H1 (cell line): ENCODE data around the gene TFEC. TPM values are rescaled to one million over a fixed set of nuclear protein-coding genes. Genes with fewer than 3 reads are reported as not detected.

Experiments
- CTCF ChIA-PET: fragments of 300-600 bp; sonication (Branson Sonifier 250); formaldehyde crosslinking; loops from one replicate; lab custom pipeline; 2021; ENCODE audit not compliant: partially characterized antibody; lab: Charles Lee
- POLR2A ChIA-PET: fragments of 300-600 bp; sonication (Branson Sonifier 250); formaldehyde crosslinking; loops from one replicate; lab custom pipeline; 2021; ENCODE audit warnings: inconsistent platforms; ENCODE audit not compliant: partially characterized antibody; lab: Charles Lee
- DNase-seq, 2 experiments: peaks; one replicate each; pipeline versions ENCODE4 v3.0.0 to v3.0.0-alpha.2; 2010 to 2022; ENCODE audit warnings: low spot score in 2 of 2, low read depth in 1 of 2, mixed read lengths in 1 of 2
- FAIRE-seq: peaks from 2 replicates; lab custom pipeline; 2011; peaks lifted over from hg19 to GRCh38; lab: Jason Lieb, UNC
- H2AFZ ChIP-seq: 2 replicates; pipeline ENCODE4 v1.8.1; 2012; ENCODE audit warnings: low read length, inconsistent platforms
- H2AK5ac ChIP-seq: 2 replicates; pipeline ENCODE4 v1.6.1; 2013; ENCODE audit warnings: low read depth, low read length
- H2BK120ac ChIP-seq: replicated peaks from 2 replicates; pipeline ENCODE3; 2013; ENCODE audit warnings: low read depth, low read length, inconsistent platforms
- H2BK12ac ChIP-seq: 2 replicates; pipeline ENCODE4 v1.6.1; 2013; ENCODE audit warnings: low read depth, low read length
- H2BK15ac ChIP-seq: 2 replicates; pipeline ENCODE4 v1.6.1; 2013; ENCODE audit warnings: low read length
- H2BK20ac ChIP-seq: 2 replicates; pipeline ENCODE4 v1.6.1; 2013; ENCODE audit warnings: low read length
- H2BK5ac ChIP-seq: 2 replicates; pipeline ENCODE4 v1.6.1; 2013; ENCODE audit warnings: low read depth, low read length
- H3K14ac ChIP-seq: 2 replicates; pipeline ENCODE4 v1.6.1; 2013; ENCODE audit warnings: inconsistent platforms; ENCODE audit not compliant: insufficient read length
- H3K18ac ChIP-seq: 2 replicates; pipeline ENCODE4 v1.6.1; 2013; ENCODE audit warnings: low read length; ENCODE audit errors: extremely low read depth
- H3K23ac ChIP-seq: 2 replicates; pipeline ENCODE4 v1.6.1; 2013; ENCODE audit warnings: inconsistent platforms; ENCODE audit not compliant: insufficient read length
- H3K23me2 ChIP-seq: 2 replicates; pipeline ENCODE4 v1.6.1; 2013; ENCODE audit warnings: low read depth, low read length
- H3K27ac ChIP-seq: 2 replicates; pipeline ENCODE4 v1.6.1; 2011; ENCODE audit warnings: low read depth, low read length, inconsistent platforms
- H3K27me3 ChIP-seq, 4 experiments: replicated peaks in 1 of 4; 1 replicate in 1 of 4; 2 replicates in 3 of 4; pipeline versions ENCODE4 v1.6.1 to v1.8.1; 2011 to 2013; ENCODE audit warnings: low read length in 3 of 4, mild to moderate bottlenecking in 3 of 4, inconsistent platforms in 2 of 4, mixed read lengths in 2 of 4, moderate library complexity in 1 of 4; ENCODE audit not compliant: control insufficient read depth in 3 of 4, insufficient read depth in 3 of 4; ENCODE audit errors: extremely low read depth in 1 of 4
- H3K36me3 ChIP-seq, 4 experiments: 2 replicates each; pipeline versions ENCODE4 v1.6.1 to v1.8.1; 2011 to 2013; ENCODE audit warnings: mild to moderate bottlenecking in 4 of 4, low read length in 3 of 4, moderate library complexity in 2 of 4, control low read depth in 1 of 4, inconsistent platforms in 1 of 4; ENCODE audit not compliant: insufficient read depth in 4 of 4, control insufficient read depth in 2 of 4
- H3K4ac ChIP-seq: replicated peaks from 2 replicates; pipeline ENCODE3; 2013; ENCODE audit warnings: low read length, low read depth, mixed read lengths, inconsistent platforms; ENCODE audit not compliant: insufficient read length
- H3K4me1 ChIP-seq, 4 experiments: replicated peaks in 1 of 4; 1 replicate in 1 of 4; 2 replicates in 3 of 4; pipeline versions ENCODE4 v1.6.1 to v1.8.1; 2011 to 2013; ENCODE audit warnings: low read length in 3 of 4, inconsistent platforms in 2 of 4, mixed read lengths in 1 of 4; ENCODE audit not compliant: insufficient read depth in 4 of 4, control insufficient read depth in 3 of 4
- H3K4me2 ChIP-seq, 2 experiments: 2 replicates each; pipeline versions ENCODE4 v1.6.1 to v1.8.1; 2011 to 2013; ENCODE audit warnings: low read depth in 2 of 2, low read length in 2 of 2, control low read depth in 1 of 2, inconsistent platforms in 1 of 2, mild to moderate bottlenecking in 1 of 2; ENCODE audit not compliant: insufficient read depth in 1 of 2
- H3K4me3 ChIP-seq, 4 experiments: fragments of 200-600, 300-600 bp in 1 of 4; sonication (generic), shearing (Covaris generic), sonication (Bioruptor Twin) in 1 of 4; 2 replicates each; pipeline versions ENCODE4 v1.5.1 to v1.8.1; 2011 to 2016; ENCODE audit warnings: low read length in 4 of 4, low read depth in 3 of 4, control low read depth in 2 of 4, inconsistent platforms in 2 of 4, mild to moderate bottlenecking in 2 of 4, mixed read lengths in 1 of 4, moderate library complexity in 1 of 4; ENCODE audit not compliant: insufficient read depth in 2 of 4; ENCODE audit errors: extremely low read depth in 1 of 4
- H3K56ac ChIP-seq: replicated peaks from 2 replicates; pipeline ENCODE3; 2013; ENCODE audit warnings: low read depth, mild to moderate bottlenecking, mixed read lengths, low read length, inconsistent platforms; ENCODE audit not compliant: insufficient read length
- H3K79me1 ChIP-seq: 2 replicates; pipeline ENCODE4 v1.6.1; 2013; ENCODE audit warnings: low read depth, low read length, control low read depth
- H3K79me2 ChIP-seq, 2 experiments: 2 replicates each; pipeline versions ENCODE4 v1.6.1 to v1.8.1; 2012 to 2013; ENCODE audit warnings: low read length in 2 of 2, mild to moderate bottlenecking in 2 of 2, inconsistent platforms in 1 of 2; ENCODE audit not compliant: insufficient read depth in 2 of 2, control insufficient read depth in 1 of 2
- H3K9ac ChIP-seq, 4 experiments: replicated peaks in 1 of 4; 1 replicate in 1 of 4; 2 replicates in 3 of 4; pipeline versions ENCODE4 v1.6.1 to v1.8.1; 2011 to 2013; ENCODE audit warnings: low read depth in 3 of 4, low read length in 3 of 4, control low read depth in 2 of 4, mild to moderate bottlenecking in 2 of 4, moderate library complexity in 2 of 4, inconsistent platforms in 1 of 4; ENCODE audit errors: extremely low read depth in 1 of 4
- H3K9me3 ChIP-seq, 2 experiments: 2 replicates each; pipeline versions ENCODE4 v1.6.1 to v1.8.1; 2012 to 2013; ENCODE audit warnings: mild to moderate bottlenecking in 2 of 2, moderate library complexity in 2 of 2, control low read depth in 1 of 2, inconsistent platforms in 1 of 2, low read depth in 1 of 2, low read length in 1 of 2, mixed read lengths in 1 of 2; ENCODE audit not compliant: insufficient read depth in 2 of 2
- H4K20me1 ChIP-seq, 2 experiments: replicated peaks in 1 of 2; 2 replicates each; pipeline versions ENCODE3 to v1.8.1; 2011 to 2013; ENCODE audit warnings: inconsistent platforms in 2 of 2, low read length in 2 of 2, mild to moderate bottlenecking in 1 of 2; ENCODE audit not compliant: insufficient read depth in 2 of 2, control insufficient read depth in 1 of 2
- H4K5ac ChIP-seq: 2 replicates; pipeline ENCODE4 v1.6.1; 2013; ENCODE audit warnings: low read length, low read depth, mixed read lengths, inconsistent platforms; ENCODE audit not compliant: insufficient read length
- H4K8ac ChIP-seq: 2 replicates; pipeline ENCODE4 v1.8.0; 2013; ENCODE audit warnings: mild to moderate bottlenecking, moderate library complexity, low read length, inconsistent platforms; ENCODE audit not compliant: insufficient read depth; ENCODE audit errors: extremely low read depth
- H4K91ac ChIP-seq: replicated peaks from 2 replicates; pipeline ENCODE3; 2013; ENCODE audit warnings: low read length, mixed read lengths, inconsistent platforms; ENCODE audit not compliant: insufficient read length
- HDAC6 ChIP-seq: IDR thresholded peaks from one replicate; pipeline ENCODE4 v1.7.1; 2012; ENCODE audit warnings: low read depth, mild to moderate bottlenecking, inconsistent platforms, low read length, moderate library complexity
- JUND ChIP-seq: IDR thresholded peaks from 2 replicates; pipeline ENCODE4 v1.6.1; 2011; ENCODE audit warnings: mild to moderate bottlenecking, improper control_type of control experiment, low read length
- KDM1A ChIP-seq: fragments of 200-600, 300-600 bp; sonication (generic); IDR thresholded peaks from 2 replicates; pipeline ENCODE4 v1.7.1; 2016; ENCODE audit warnings: mild to moderate bottlenecking, low read length, borderline replicate concordance
- NANOG ChIP-seq: IDR thresholded peaks from 2 replicates; pipeline ENCODE4 v1.6.1; 2011; ENCODE audit warnings: low read length, low read depth, mild to moderate bottlenecking, inconsistent platforms; ENCODE audit not compliant: insufficient read depth, poor library complexity, severe bottlenecking
- POU5F1 ChIP-seq: IDR thresholded peaks from 2 replicates; pipeline ENCODE4 v1.6.1; 2011; ENCODE audit warnings: low read depth, mild to moderate bottlenecking, low read length, moderate library complexity
- RXRA ChIP-seq: IDR thresholded peaks from 2 replicates; pipeline ENCODE4 v1.6.1; 2011; ENCODE audit warnings: low read depth, mild to moderate bottlenecking, low read length, moderate library complexity; ENCODE audit not compliant: insufficient read depth
- SIX5 ChIP-seq: IDR thresholded peaks from 2 replicates; pipeline ENCODE4 v1.6.1; 2011; ENCODE audit warnings: mild to moderate bottlenecking, low read depth, low read length
- WGBS, 2 experiments: shearing (Covaris generic) in 1 of 2; methylation state at CpG; one replicate each; pipeline versions ENCODE4 v1.1.6 to v1.1.7; 2013 to 2015; ENCODE audit warnings: low lambda C conversion rate in 2 of 2, mixed read lengths in 2 of 2, inconsistent platforms in 1 of 2, low coverage in 1 of 2, missing lambda C conversion rate in 1 of 2; ENCODE audit not compliant: insufficient replicate concordance in 2 of 2, insufficient coverage in 1 of 2, insufficient read length in 1 of 2; ENCODE audit errors: extremely low coverage in 1 of 2, missing lambda C conversion rate in 1 of 2; 5-methylcytosine and 5-hydroxymethylcytosine counted together
- polyA plus RNA-seq, 7 experiments: library from polyadenylated mRNA; depleted of rRNA in 3 of 7; stranded (reverse) in 5 of 7; unstranded in 2 of 7; fragments of >200 nt in 5 of 7; fragments of 200-250 nt in 2 of 7; gene quantifications; 1 replicate in 5 of 7; 2 replicates in 1 of 7; 4 replicates in 1 of 7; pipeline versions ENCODE4 v1.2.1 to v1.2.3, GENCODE V29; 2011 to 2013; ENCODE audit warnings: missing spikeins in 2 of 7, mixed read lengths in 2 of 7
- total RNA-seq: library from RNA; stranded (reverse); fragmentation: NEBNext Ultra II Directional; extraction: Animal tissue kit (Norgen Biotek cat#: 25700); gene quantifications from 2 replicates; pipeline ENCODE4 v1.2.1, GENCODE V29; 2021

Gene TFEC
- total and polyA plus RNA-seq, 2 of the 8 experiments (the other 6 are each of a cell fraction or from before 2014, with no cell fraction given): not detected

DNA sequence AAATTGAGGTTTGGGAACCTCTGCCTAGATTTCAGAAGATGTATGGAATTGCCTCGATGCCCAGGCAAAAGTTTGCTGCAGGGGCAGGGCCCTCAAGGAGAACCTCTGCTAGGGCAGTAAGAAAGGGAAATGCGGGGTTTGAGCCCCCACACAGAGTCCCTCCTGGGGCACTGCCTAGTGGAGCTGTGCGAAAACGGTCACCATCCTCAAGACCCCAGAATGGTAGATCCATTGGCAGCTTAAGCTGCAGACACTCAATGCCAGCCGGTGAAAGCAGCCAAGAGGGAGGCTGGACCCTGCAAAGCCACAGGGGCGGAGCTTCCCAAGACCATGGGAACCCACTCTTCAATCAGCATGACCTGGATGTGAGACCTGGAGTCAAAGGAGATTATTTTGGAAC, 15.0 kb upstream of the TFEC start:
- Histone ChIP-seq H3K4ac (no peak overlapping the region), H2BK5ac (no peak overlapping the region), H4K91ac (no peak overlapping the region), H3K23me2 (no peaks in the 10 kb centered on the region), H2AK5ac (no peak overlapping the region), H2BK20ac (no peak overlapping the region), H3K9me3 (peaks cover 7 to 9% of the 10 kb centered on the region in 2 experiments; a peak in 3 of 4 replicates), H3K9ac (no peak overlapping the region), H3K4me1 (no peaks in the 10 kb centered on the region), H3K27ac (no peak overlapping the region), H4K5ac (no peak overlapping the region), H3K27me3 (no peaks in the 10 kb centered on the region), H3K14ac (no peak overlapping the region), H2BK120ac (no peak overlapping the region), H2BK15ac (no peak overlapping the region), H2BK12ac (no peak overlapping the region), H3K18ac (no peak overlapping the region), H2AFZ (no peak overlapping the region), H3K56ac (no peak overlapping the region), H3K36me3 (no peaks in the 10 kb centered on the region), H3K79me2 (no peaks in the 10 kb centered on the region), H3K79me1 (no peaks in the 10 kb centered on the region), H3K23ac (no peak overlapping the region), H3K4me3 (no peak overlapping the region), H3K4me2 (no peak overlapping the region), H4K8ac (no peak overlapping the region), H4K20me1 (no peaks in the 10 kb centered on the region)
- no peak for FAIRE-seq
- DNase-seq: no peak
- WGBS, 2 experiments: 97% methylated on average over 6 of the region's 6 CpGs; no CpG with 5 or more reads in 1 of the 2 experiments
- TF ChIP-seq POU5F1 (no peak), SIX5 (no peak), RXRA (no peak), HDAC6 (no peak), JUND (no peak), KDM1A (no peak), NANOG (no peak)
- ChIA-PET POLR2A (no interaction called here), CTCF (no interaction called here)
